ENCODE results near the gene NT5DC1.

The NT5DC1 gene

DNA sequence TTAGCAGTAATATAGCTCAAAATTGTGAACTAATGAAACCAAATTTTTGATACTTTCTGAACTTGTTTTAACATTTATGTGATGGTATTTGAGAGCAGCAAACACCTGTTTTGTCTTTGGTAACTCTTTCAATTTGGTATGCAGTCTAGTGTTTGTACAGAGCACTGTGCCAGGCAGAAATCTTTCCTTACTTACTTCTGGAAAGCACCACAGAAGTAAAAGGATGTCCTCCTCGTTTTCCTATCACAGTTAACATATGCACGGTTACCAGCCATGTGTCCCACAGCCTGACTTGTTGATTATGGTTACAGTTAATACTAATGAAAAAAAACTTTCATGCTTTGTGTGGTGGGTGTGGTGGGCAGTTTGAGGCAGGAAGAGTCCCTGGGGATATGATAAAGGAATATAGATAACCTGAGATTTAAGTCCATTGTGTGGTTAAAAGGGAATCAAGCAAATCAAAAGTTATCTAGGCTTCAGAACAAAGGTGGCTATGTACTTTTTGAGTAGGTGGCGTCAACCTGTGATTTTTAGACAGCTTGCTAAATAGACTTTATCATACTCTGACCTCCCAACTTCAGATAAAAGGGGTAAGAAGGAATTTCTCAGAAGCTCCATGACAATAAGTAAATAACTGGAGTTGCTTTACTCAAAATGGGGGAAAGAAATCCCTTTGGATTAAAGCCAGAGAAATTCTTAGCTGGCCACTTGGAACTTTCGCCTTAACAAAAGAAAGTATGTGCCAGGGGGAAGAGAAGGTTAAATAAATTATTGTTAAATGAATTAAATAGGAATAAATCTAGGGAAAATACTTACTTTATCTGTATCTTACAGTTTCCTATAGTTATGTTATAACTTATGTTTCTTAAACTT, 45.4 kb downstream of the NT5DC1 start:
- DNase-seq (ENCODE audit: low read depth) = no peak
- TF ChIP-seq, protein P1, sequence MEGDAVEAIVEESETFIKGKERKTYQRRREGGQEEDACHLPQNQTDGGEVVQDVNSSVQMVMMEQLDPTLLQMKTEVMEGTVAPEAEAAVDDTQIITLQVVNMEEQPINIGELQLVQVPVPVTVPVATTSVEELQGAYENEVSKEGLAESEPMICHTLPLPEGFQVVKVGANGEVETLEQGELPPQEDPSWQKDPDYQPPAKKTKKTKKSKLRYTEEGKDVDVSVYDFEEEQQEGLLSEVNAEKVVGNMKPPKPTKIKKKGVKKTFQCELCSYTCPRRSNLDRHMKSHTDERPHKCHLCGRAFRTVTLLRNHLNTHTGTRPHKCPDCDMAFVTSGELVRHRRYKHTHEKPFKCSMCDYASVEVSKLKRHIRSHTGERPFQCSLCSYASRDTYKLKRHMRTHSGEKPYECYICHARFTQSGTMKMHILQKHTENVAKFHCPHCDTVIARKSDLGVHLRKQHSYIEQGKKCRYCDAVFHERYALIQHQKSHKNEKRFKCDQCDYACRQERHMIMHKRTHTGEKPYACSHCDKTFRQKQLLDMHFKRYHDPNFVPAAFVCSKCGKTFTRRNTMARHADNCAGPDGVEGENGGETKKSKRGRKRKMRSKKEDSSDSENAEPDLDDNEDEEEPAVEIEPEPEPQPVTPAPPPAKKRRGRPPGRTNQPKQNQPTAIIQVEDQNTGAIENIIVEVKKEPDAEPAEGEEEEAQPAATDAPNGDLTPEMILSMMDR (IDR thresholded peaks at IDR 0.05; ENCODE audit: control insufficient read depth, insufficient read depth, low read depth, low read length, missing control alignments) = no peak
- no peak overlapping the region for H3K4me3 ChIP-seq (ENCODE audit: control insufficient read depth, low read depth, low read length)

DNA sequence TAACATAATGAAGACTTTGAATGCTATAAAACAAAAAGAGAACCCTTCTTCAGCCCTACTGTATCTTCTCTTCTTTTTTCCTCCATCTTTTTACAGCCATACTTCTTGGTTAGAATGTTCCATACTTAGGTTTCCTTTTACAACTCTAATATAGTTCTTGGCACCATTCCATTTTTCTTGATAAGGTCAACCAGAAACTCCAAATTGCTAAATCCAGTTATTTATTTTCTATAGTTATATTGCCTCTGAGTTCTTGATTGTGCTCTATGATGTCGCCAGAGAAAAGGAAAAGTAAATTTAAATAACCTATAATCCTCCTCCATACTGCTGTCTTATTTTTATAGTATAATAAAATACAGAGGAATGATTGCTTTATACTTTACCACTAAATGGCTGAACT, 52.0 kb downstream of the NT5DC1 start:
- TF ChIP-seq, protein P1 (IDR thresholded peaks at IDR 0.05; ENCODE audit: control insufficient read depth, insufficient read depth, low read depth, low read length, missing control alignments) = no peak
- DNase-seq (ENCODE audit: low read depth) = no peak

DNA sequence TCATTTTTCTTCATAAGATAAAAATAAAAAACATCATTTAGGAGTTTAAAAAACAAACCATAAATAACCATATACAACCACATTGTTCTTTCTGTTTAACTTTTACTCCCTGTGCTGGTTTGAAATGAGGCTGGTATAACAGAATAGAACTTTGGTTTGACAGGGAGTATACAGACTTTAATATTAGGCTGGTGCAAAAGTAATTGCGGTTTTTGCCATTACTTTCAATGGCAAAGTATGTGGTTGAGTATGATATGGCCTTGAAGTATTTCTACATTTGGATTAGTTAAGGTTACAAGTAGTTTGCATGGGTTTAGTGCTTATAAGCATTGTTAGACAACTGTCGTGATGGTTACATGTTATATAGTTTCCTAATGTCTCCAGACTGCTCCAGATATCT, 54.2 kb downstream of the NT5DC1 start:
- DNase-seq (ENCODE audit: low read depth) = no peak
- H3K4me3 ChIP-seq (ENCODE audit: control insufficient read depth, low read depth, low read length) = no peak overlapping the region
- TF ChIP-seq, protein P1 (IDR thresholded peaks at IDR 0.05; ENCODE audit: control insufficient read depth, insufficient read depth, low read depth, low read length, missing control alignments) = no peak

More for the DNA sequence above, 52.0 kb downstream of the NT5DC1 start:
- no peak overlapping the region for H3K4me3 ChIP-seq (ENCODE audit: control insufficient read depth, low read depth, low read length)

DNA sequence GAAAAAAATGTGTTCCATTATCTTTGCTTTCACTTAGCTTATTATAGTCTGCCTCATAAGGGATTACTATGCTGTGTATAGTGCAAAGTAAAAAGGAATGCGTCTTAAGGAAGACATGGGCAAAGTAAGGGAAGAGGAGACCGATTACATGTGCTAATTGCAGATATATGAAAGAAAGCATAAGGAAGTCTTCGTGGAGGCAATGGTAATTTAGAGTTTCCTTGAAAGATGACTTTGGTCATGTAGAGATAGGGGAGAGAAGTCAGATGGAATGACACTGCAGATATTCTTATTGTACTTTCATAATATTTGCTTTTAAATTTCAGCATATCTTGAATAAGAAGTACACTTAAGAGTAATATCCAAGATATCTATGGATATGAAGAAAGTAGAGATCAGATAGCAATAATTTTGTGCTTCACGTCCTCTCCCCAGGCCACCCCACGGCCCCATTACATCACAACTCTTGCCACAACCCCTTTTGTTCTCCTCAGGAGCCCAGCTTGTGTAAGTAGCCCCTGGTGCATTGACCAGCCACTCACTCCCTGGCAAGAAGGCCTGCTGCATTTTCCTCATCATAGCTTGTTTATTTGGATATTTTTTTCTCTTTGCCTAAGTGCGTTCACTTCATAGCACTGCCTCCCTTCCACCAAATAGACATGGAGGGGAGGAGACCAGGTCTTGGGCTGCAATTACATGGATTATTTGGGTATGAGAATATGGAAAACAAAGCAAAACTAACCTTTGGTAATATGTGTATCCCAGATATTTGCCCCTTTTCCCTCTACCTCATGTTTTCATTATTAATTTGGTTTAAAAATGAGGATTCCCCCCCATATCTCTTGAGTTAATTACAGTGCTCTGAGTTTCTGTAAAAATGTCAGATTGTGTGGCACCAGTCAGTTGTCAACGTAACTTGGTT, 56.0 kb downstream of the NT5DC1 start:
- no peak overlapping the region for H3K4me3 ChIP-seq (ENCODE audit: control insufficient read depth, low read depth, low read length)
- DNase-seq (ENCODE audit: low read depth) = no peak
- TF ChIP-seq, protein P1 (IDR thresholded peaks at IDR 0.05; ENCODE audit: control insufficient read depth, insufficient read depth, low read depth, low read length, missing control alignments) = no peak

DNA sequence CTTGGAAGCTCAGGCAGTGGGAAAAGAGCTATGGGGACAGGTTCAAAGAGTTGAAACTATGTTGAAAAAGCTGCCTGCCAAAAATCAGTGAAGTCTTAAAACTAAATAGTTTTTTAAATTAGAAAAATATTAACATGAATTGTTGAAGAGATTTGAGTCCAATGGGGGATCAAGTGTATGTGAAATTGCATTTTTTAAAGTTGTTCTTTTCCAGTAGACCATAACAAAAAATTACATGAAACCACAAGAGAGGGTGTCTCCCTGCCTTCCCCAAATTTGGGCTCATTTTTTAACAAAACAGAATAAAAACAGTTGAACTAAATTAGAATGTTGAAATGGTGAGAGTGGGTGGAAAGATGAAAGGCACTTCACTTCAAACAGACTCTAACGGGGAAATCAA, 56.7 kb downstream of the NT5DC1 start:
- DNase-seq (ENCODE audit: low read depth) = no peak
- TF ChIP-seq, protein P1 (IDR thresholded peaks at IDR 0.05; ENCODE audit: control insufficient read depth, insufficient read depth, low read depth, low read length, missing control alignments) = no peak
- no peak overlapping the region for H3K4me3 ChIP-seq (ENCODE audit: control insufficient read depth, low read depth, low read length)

DNA sequence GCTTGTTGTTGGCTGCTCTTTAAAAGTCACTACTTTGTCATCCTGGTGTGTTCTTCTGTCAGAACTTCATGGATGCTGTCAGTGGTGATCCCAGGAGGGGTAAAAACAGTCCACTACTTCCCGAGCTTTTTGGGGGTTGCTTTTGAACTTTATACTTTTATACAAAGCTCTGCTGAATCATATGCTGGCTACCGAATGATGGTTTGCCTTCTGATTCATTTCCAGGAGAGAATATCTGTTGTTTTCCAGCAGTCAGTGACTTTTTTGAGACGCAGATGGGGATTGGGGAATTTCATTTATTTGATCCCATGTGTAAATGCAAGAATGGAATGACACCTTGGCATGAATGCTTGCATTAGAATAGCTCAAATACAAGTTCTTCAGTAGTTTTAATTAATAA, 58.0 kb downstream of the NT5DC1 start:
- TF ChIP-seq, protein P1 (IDR thresholded peaks at IDR 0.05; ENCODE audit: control insufficient read depth, insufficient read depth, low read depth, low read length, missing control alignments) = no peak
- DNase-seq (ENCODE audit: low read depth) = no peak

More for the DNA sequence above, 58.0 kb downstream of the NT5DC1 start:
- H3K4me3 ChIP-seq (ENCODE audit: control insufficient read depth, low read depth, low read length) = no peak overlapping the region

Measured in AG09309 (cell line).